ENCODE results near the gene TGFB2. TPM values are rescaled to one million over a fixed set of nuclear protein-coding genes. Genes with fewer than 3 reads are reported as not detected.

Gene TGFB2
- total and polyA plus RNA-seq, 2 donors (not counting 3 experiments of a cell fraction or from before 2014, with no cell fraction given) = 21.2 to 43.5 TPM

- peak overlapping the region; percentile 6 for H3K4me2 ChIP-seq (ENCODE audit: insufficient read depth, low read length)
- intact Hi-C loops (cut with micrococcal nuclease) (loop anchor here (1.0 kb wide), 1 partner anchor 13 kb away; no protein-coding TSS in a partner anchor), dilution Hi-C loops (cut with MboI; ENCODE audit: extremely low pct_ligation_motif_present, low sequenced_read_pairs) (no loop called here)
- POLR2A ChIA-PET = interaction anchor here (0.7 kb wide), 2 partner anchors 13 to 40 kb away, joined by 3 read pairs; no protein-coding TSS in a partner anchor
- peaks cover 12% of the 10 kb centered on the region for H3K4me1 ChIP-seq (ENCODE audit: control insufficient read depth, extremely low read depth, insufficient read depth, low read length)
- H2AFZ ChIP-seq (ENCODE audit: low read depth, low read length) = no peak overlapping the region
- no peak for TF ChIP-seq EZH2 (IDR thresholded peaks at IDR 0.05; ENCODE audit: borderline replicate concordance, low read depth, low read length, severe bottlenecking)
- peak; percentile 61 for TF ChIP-seq POLR2A (IDR thresholded peaks at IDR 0.05; ENCODE audit: low read depth, low read length)
- TF ChIP-seq POLR2AphosphoS5 (IDR thresholded peaks at IDR 0.05; ENCODE audit: insufficient read depth, low read depth, low read length) = peak; percentile 63
- peak; percentile 73 for TF ChIP-seq GATA2 (IDR thresholded peaks at IDR 0.05; ENCODE audit: insufficient read depth, insufficient read length, low read depth, low read length)
- peak; percentile 91 for DNase-seq (ENCODE audit: low read depth, low spot score)
- H4K20me1 ChIP-seq (replicated peaks; ENCODE audit: control insufficient read depth, extremely low read depth, insufficient read depth, low read length) = no peaks in the 10 kb centered on the region
- no peak overlapping the region for H3K9ac ChIP-seq (replicated peaks; ENCODE audit: extremely low read depth, insufficient read depth, low read length)
- H3K9me3 ChIP-seq (replicated peaks; ENCODE audit: control insufficient read depth, insufficient read depth, low read length) = no peaks in the 10 kb centered on the region
- H3K79me2 ChIP-seq (ENCODE audit: control insufficient read depth, insufficient read depth, low read length) = no peaks in the 10 kb centered on the region
- H3K27me3 ChIP-seq (ENCODE audit: control insufficient read depth in 2 of 2, insufficient read depth in 2 of 2, low read length in 2 of 2) = no peaks in the 10 kb centered on the region
- no peak overlapping the region for H3K27ac ChIP-seq (ENCODE audit: insufficient read depth, low read depth, low read length)
- no peak overlapping the region for H3K4me3 ChIP-seq (replicated peaks in 1 of 3; ENCODE audit: insufficient read depth in 1 of 3, low read depth in 1 of 3, low read length in 3 of 3)
- CTCF ChIA-PET = interaction anchor here (0.6 to 1.8 kb wide), 8 partner anchors 9 to 676 kb away, joined by 3 to 7 read pairs (median 4); no protein-coding TSS in a partner anchor
- no peaks in the 10 kb centered on the region for H3K9me1 ChIP-seq (replicated peaks; ENCODE audit: control insufficient read depth, extremely low read depth, insufficient read depth, low read length)
- no peaks in the 10 kb centered on the region for H3K36me3 ChIP-seq (ENCODE audit: control insufficient read depth in 2 of 2, extremely low read depth in 1 of 2, insufficient read depth in 2 of 2, low read length in 2 of 2)
- FAIRE-seq = peak; percentile 88
- no TSS peak for BruUV-seq (replicated peaks)
Observed at GRCh38 chr1:218390618-218391017, 45.5 kb downstream of the TGFB2 start.

- FAIRE-seq (no peak), DNase-seq (ENCODE audit: low read depth, low spot score) (no peak)
- no peak overlapping the region for H3K4me2 ChIP-seq (ENCODE audit: insufficient read depth, low read length)
- no peak overlapping the region for H3K9ac ChIP-seq (replicated peaks; ENCODE audit: extremely low read depth, insufficient read depth, low read length)
- H3K9me3 ChIP-seq (replicated peaks; ENCODE audit: control insufficient read depth, insufficient read depth, low read length) = no peaks in the 10 kb centered on the region
- H3K27ac ChIP-seq (ENCODE audit: insufficient read depth, low read depth, low read length) = no peak overlapping the region
- H3K36me3 ChIP-seq (ENCODE audit: control insufficient read depth in 2 of 2, extremely low read depth in 1 of 2, insufficient read depth in 2 of 2, low read length in 2 of 2) = no peaks in the 10 kb centered on the region
- TF ChIP-seq MYC (IDR thresholded peaks at IDR 0.05; ENCODE audit: low read depth, low read length) (no peak), POLR2AphosphoS5 (IDR thresholded peaks at IDR 0.05; ENCODE audit: insufficient read depth, low read depth, low read length) (no peak), JUN (IDR thresholded peaks at IDR 0.05; ENCODE audit: borderline replicate concordance, insufficient read depth, insufficient read length, low read depth) (no peak), POLR2A (IDR thresholded peaks at IDR 0.05; ENCODE audit: low read depth, low read length) (no peak), GATA2 (IDR thresholded peaks at IDR 0.05; ENCODE audit: insufficient read depth, insufficient read length, low read depth, low read length) (no peak), FOS (IDR thresholded peaks at IDR 0.05; ENCODE audit: borderline replicate concordance, insufficient read depth, low read length) (no peak), EZH2 (IDR thresholded peaks at IDR 0.05; ENCODE audit: borderline replicate concordance, low read depth, low read length, severe bottlenecking) (no peak)
- TF ChIP-seq, protein P1, sequence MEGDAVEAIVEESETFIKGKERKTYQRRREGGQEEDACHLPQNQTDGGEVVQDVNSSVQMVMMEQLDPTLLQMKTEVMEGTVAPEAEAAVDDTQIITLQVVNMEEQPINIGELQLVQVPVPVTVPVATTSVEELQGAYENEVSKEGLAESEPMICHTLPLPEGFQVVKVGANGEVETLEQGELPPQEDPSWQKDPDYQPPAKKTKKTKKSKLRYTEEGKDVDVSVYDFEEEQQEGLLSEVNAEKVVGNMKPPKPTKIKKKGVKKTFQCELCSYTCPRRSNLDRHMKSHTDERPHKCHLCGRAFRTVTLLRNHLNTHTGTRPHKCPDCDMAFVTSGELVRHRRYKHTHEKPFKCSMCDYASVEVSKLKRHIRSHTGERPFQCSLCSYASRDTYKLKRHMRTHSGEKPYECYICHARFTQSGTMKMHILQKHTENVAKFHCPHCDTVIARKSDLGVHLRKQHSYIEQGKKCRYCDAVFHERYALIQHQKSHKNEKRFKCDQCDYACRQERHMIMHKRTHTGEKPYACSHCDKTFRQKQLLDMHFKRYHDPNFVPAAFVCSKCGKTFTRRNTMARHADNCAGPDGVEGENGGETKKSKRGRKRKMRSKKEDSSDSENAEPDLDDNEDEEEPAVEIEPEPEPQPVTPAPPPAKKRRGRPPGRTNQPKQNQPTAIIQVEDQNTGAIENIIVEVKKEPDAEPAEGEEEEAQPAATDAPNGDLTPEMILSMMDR (IDR thresholded peaks at IDR 0.05; ENCODE audit: extremely low read depth in 1 of 2, insufficient read depth in 1 of 2, low read depth in 1 of 2, low read length in 2 of 2) = no peak
- TF ChIP-seq, protein P2, sequence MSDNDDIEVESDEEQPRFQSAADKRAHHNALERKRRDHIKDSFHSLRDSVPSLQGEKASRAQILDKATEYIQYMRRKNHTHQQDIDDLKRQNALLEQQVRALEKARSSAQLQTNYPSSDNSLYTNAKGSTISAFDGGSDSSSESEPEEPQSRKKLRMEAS (IDR thresholded peaks at IDR 0.05; ENCODE audit: insufficient read depth, insufficient read length) = no peak
- no peaks in the 10 kb centered on the region for H3K79me2 ChIP-seq (ENCODE audit: control insufficient read depth, insufficient read depth, low read length)
- no peaks in the 10 kb centered on the region for H4K20me1 ChIP-seq (replicated peaks; ENCODE audit: control insufficient read depth, extremely low read depth, insufficient read depth, low read length)
- H3K4me1 ChIP-seq (ENCODE audit: control insufficient read depth, extremely low read depth, insufficient read depth, low read length) = peaks cover 12% of the 10 kb centered on the region
- POLR2A ChIA-PET = no interaction called here
- no TSS peak for BruUV-seq (replicated peaks)
- no peak overlapping the region for H3K4me3 ChIP-seq (replicated peaks in 1 of 3; ENCODE audit: insufficient read depth in 1 of 3, low read depth in 1 of 3, low read length in 3 of 3)
- dilution Hi-C loops (cut with MboI; ENCODE audit: extremely low pct_ligation_motif_present, low sequenced_read_pairs) = no loop called here
- H2AFZ ChIP-seq (ENCODE audit: low read depth, low read length) = no peak overlapping the region
- no peaks in the 10 kb centered on the region for H3K27me3 ChIP-seq (ENCODE audit: control insufficient read depth in 2 of 2, insufficient read depth in 2 of 2, low read length in 2 of 2)
- intact Hi-C loops (cut with micrococcal nuclease) = no loop called here
- CTCF ChIA-PET = no interaction called here
- H3K9me1 ChIP-seq (replicated peaks; ENCODE audit: control insufficient read depth, extremely low read depth, insufficient read depth, low read length) = no peaks in the 10 kb centered on the region
Observed at GRCh38 chr1:218392780-218393179, 47.6 kb downstream of the TGFB2 start.
